Bronchial epithelial cell (primary cell): Measurements from ENCODE around the gene RNF130. TPM values are rescaled to one million over a fixed set of nuclear protein-coding genes. Genes with fewer than 3 reads are reported as not detected.

Source experiments
- DNase-seq: peaks from one replicate; pipeline ENCODE4 v3.0.0-alpha.2; 2010; ENCODE audit warnings: low read depth
- FAIRE-seq: peaks from 2 replicates; lab custom pipeline; 2011; peaks lifted over from hg19 to GRCh38; lab: Jason Lieb, UNC
- H3K27me3 ChIP-seq: 2 replicates; pipeline ENCODE4 v1.5.1; 2011; ENCODE audit warnings: low read length; ENCODE audit not compliant: control insufficient read depth, insufficient read depth
- H3K36me3 ChIP-seq: 2 replicates; pipeline ENCODE4 v1.5.1; 2011; ENCODE audit warnings: low read length; ENCODE audit not compliant: control insufficient read depth, insufficient read depth
- H3K4me3 ChIP-seq: 2 replicates; pipeline ENCODE4 v1.5.1; 2011; ENCODE audit warnings: mild to moderate bottlenecking, low read depth, low read length, control low read depth
- total RNA-seq: library from RNA; depleted of rRNA; stranded (reverse); fragments of >200 nt; gene quantifications from 2 replicates; pipeline ENCODE4 v1.2.1, GENCODE V29; 2014
- TF ChIP-seq, protein P1 (sequence below): IDR thresholded peaks from 2 replicates; pipeline ENCODE4 v1.5.1; 2011; ENCODE audit warnings: mild to moderate bottlenecking, moderate library complexity, low read length, control low read depth, inconsistent platforms; ENCODE audit not compliant: insufficient read depth, severe bottlenecking

Gene RNF130
- total RNA-seq, 1 donor from 2014 or later = 16.8 TPM

DNA sequence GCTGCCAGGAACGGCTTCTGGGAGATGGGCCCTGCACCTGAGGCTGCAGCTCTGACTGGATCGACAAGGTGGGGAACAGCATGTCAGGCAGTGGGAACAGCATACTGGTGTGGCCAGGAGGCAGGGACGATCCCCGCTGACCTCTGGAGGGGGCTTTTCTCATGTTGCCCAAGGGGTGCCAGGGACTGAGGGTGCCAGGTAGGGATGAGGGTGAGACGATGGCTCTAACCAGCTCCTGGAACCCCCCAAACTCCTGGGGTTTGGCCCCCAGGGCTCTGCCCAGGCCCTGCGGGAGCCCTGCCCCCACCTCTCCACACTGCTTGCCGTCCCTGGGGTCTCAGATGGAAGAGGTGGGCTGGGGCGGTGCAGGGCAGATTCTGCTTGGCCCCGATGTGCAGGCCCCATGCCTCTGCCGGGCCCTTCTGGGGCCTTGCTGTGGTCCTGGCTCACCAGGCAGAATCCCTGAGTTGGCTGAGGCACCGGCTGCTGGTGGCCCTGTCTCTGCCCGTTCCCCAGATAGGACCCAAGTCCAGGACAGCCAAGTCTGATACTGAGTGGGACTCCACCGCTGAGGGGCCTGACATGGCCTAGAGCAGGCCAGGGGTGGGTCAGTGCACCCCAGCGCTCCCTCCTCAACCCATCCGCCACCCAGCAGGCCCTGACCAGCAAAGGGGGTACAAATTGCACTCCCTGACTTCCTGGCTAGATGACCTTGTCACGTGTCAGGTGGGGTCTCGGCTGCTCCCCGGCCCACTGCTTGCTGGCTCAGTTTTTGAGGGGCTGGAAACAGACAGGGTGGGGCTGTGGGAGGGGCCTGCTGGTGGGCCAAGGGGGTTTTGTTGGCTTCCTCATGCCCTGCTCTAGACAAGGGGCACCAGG lies 28.4 kb upstream of the RNF130 start:
- no peaks in the 10 kb centered on the region for H3K27me3 ChIP-seq
- FAIRE-seq (no peak), DNase-seq (no peak)
- H3K4me3 ChIP-seq = no peak overlapping the region
- TF ChIP-seq, protein P1, sequence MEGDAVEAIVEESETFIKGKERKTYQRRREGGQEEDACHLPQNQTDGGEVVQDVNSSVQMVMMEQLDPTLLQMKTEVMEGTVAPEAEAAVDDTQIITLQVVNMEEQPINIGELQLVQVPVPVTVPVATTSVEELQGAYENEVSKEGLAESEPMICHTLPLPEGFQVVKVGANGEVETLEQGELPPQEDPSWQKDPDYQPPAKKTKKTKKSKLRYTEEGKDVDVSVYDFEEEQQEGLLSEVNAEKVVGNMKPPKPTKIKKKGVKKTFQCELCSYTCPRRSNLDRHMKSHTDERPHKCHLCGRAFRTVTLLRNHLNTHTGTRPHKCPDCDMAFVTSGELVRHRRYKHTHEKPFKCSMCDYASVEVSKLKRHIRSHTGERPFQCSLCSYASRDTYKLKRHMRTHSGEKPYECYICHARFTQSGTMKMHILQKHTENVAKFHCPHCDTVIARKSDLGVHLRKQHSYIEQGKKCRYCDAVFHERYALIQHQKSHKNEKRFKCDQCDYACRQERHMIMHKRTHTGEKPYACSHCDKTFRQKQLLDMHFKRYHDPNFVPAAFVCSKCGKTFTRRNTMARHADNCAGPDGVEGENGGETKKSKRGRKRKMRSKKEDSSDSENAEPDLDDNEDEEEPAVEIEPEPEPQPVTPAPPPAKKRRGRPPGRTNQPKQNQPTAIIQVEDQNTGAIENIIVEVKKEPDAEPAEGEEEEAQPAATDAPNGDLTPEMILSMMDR = no peak
- H3K36me3 ChIP-seq = no peaks in the 10 kb centered on the region

DNA sequence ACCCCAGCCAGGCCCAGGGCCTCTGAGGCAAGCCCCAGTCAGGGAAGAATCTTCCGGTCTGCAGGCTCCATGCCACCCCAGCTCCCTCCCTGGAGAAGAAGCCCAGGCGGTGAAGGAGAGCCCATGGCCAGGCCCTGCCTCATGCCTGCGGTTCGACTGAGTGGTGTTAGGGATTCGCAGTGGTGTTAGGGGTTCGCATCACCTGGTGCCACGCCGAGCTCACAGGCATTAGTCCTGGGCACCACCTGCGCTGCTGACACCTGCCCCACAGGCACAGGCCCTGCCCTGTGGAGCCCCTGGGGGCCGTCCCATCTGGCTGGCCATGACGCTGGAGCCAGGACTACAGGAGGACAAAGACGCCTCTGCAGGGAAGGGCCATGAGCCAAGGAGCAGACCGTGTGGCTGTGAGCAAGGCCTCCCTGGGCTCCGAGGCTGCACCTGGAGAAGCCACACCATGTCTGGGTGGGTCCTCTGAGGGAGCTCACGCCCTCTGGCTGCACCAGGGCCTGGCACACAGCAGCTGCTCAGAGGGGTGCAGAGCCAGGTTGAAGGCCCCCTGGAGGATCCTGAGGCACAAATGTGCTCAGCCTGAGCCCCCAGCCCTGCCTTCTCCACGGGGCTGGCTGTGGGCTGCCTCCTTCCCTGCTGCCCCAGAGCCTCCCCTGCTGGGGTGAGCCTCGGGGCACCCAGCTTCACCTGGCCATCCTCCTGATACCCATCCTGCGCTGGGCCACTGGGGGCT lies 27.6 kb upstream of the RNF130 start:
- H3K36me3 ChIP-seq = no peaks in the 10 kb centered on the region
- TF ChIP-seq, protein P1 = no peak
- FAIRE-seq = no peak
- H3K4me3 ChIP-seq = no peak overlapping the region
- H3K27me3 ChIP-seq = no peaks in the 10 kb centered on the region
- DNase-seq = no peak

DNA sequence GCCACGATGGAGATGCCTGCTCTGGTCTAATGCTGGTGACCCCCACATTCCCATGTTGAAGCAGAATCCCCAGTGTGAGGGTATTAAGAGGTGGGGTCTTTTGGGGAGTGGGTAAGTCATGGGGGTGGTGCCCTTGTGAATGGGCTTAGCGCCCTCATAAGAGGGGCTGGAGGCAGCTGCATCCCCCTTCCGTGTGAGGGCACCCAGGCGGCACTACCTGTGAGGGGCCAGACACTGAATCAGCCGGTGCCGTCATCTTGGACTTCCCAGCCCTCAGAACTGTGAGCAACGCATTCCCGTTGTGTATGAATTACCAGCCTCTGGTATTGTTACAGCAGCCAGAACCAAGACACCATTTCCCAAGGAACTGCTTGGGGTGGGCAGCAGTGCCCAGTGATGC lies 27.0 kb upstream of the RNF130 start:
- FAIRE-seq (no peak), DNase-seq (no peak)
- TF ChIP-seq, protein P1 = no peak

DNA sequence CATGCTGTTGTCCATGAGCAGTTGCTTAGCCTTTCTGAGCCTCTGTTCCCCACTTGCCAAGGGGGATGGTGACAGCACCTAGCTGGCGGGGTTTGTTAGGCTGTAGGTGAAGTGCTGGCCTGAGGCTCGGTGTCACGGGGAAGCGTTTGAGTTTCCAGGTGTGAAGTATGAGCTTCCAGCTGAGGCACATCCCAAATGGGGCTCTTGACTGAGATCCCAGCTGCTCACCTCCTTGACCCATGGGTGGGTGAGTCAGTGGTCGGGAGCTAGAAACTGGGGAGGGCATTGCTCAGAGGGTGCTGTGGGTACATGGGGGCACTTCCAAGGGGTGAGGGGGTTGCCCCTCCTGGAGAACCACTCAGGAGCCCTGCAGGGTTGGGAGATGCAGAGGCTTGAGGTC lies 26.4 kb upstream of the RNF130 start:
- FAIRE-seq (no peak), DNase-seq (no peak)
- no peaks in the 10 kb centered on the region for H3K27me3 ChIP-seq
- H3K36me3 ChIP-seq = no peaks in the 10 kb centered on the region
- no peak overlapping the region for H3K4me3 ChIP-seq
- TF ChIP-seq, protein P1 = no peak

More for the DNA sequence above, 27.0 kb upstream of the RNF130 start:
- H3K36me3 ChIP-seq = no peaks in the 10 kb centered on the region
- no peaks in the 10 kb centered on the region for H3K27me3 ChIP-seq
- no peak overlapping the region for H3K4me3 ChIP-seq

DNA sequence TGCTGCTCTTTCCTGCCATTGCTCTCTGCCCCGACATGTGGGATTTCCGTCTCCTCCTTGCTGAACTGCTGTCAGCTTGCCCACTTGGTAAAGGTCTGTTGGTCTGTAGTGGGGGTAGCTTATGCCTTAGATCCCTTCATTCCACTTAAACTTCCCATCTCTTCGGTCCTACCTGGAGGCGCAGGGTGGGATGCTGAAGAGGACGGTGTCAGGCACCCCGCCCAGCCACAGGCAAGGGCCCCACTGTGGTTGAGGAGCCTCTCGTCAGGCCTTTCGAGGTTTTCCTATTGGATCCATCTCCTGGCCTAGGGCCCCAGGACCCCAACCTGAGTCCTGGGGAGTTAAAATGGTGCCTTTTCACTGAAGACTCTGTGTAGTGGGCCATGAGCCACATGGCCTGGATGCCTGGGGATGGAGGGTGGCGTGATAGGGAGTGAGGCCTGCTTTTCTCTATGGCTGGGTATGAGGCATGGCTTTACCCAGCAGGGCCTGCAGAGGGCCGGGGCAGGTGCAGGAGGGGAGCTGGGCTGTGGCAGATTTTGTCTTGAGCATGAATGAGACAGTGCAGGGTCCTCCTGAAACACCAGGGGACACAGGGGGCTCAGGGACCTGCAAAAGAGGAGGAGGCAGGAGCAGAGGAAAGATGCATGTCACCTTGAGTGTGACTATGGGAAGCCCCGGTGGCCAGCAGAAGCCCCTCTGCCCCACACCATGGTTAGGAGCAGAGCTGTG lies 25.8 kb upstream of the RNF130 start:
- FAIRE-seq = no peak

More for the DNA sequence above, 25.8 kb upstream of the RNF130 start:
- TF ChIP-seq, protein P1 = no peak
- Histone ChIP-seq H3K4me3 (no peak overlapping the region), H3K36me3 (no peaks in the 10 kb centered on the region), H3K27me3 (no peaks in the 10 kb centered on the region)
- no peak for DNase-seq
